Measurements from ENCODE around the gene EML6.

EML6 gene

DNA sequence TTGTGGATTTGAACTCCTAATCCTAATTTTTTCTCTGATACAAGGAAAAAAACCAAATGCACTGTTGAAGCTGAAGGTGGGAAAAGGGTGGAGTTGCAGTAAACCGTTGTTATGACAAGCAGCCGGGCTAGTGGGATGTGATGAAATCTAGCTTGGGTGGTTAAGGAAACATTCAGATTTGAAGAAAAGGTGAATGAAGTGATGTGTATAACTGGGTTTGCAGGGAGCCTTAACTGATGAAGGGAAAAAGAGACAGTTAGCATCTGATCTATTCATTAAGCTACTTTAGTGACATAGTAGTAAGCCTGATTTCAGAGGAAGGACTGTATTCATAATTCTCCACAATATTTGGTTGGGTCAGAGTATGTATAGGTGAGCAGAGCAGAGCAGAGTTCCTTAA lies 3.5 kb downstream of the EML6 start:
- TF ChIP-seq, protein P1, sequence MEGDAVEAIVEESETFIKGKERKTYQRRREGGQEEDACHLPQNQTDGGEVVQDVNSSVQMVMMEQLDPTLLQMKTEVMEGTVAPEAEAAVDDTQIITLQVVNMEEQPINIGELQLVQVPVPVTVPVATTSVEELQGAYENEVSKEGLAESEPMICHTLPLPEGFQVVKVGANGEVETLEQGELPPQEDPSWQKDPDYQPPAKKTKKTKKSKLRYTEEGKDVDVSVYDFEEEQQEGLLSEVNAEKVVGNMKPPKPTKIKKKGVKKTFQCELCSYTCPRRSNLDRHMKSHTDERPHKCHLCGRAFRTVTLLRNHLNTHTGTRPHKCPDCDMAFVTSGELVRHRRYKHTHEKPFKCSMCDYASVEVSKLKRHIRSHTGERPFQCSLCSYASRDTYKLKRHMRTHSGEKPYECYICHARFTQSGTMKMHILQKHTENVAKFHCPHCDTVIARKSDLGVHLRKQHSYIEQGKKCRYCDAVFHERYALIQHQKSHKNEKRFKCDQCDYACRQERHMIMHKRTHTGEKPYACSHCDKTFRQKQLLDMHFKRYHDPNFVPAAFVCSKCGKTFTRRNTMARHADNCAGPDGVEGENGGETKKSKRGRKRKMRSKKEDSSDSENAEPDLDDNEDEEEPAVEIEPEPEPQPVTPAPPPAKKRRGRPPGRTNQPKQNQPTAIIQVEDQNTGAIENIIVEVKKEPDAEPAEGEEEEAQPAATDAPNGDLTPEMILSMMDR (IDR thresholded peaks at IDR 0.05; ENCODE audit: low read depth, low read length): no peak
- TF ChIP-seq MYC (IDR thresholded peaks at IDR 0.05; ENCODE audit: low read depth, low read length) (no peak), POLR2A (IDR thresholded peaks at IDR 0.05; ENCODE audit: extremely low read depth, insufficient read length) (no peak)
- TF ChIP-seq, protein P2, sequence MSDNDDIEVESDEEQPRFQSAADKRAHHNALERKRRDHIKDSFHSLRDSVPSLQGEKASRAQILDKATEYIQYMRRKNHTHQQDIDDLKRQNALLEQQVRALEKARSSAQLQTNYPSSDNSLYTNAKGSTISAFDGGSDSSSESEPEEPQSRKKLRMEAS (IDR thresholded peaks at IDR 0.05; ENCODE audit: low read depth, low read length): no peak
- DNase-seq (ENCODE audit: low read depth): no peak

DNA sequence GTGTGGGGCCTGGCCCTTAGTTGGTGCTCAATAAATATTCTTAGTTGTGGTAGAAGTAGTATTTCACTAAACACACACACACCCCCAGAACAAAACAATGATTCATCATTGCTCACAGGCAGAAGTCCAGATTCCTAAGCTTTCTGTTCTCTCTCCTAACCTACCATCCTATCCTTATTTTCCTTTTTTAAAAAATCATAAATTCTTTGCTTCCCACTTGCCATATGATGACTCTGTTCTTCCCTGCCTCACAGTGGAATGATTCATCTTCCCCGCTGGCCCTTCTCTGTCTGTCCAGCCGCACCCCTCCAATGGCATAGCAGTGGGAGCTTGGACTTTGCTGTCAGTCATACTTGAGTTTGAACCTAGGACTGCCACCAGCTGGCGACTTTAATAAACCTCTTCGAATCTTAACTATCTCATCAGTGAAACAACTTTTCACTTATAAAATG lies 5.2 kb downstream of the EML6 start:
- no peak for DNase-seq (ENCODE audit: low read depth)
- no peak overlapping the region for H3K4me3 ChIP-seq (ENCODE audit: low read depth, low read length)
- no peak for TF ChIP-seq MYC (IDR thresholded peaks at IDR 0.05; ENCODE audit: low read depth, low read length)

More for the DNA sequence above, 3.5 kb downstream of the EML6 start:
- H3K4me3 ChIP-seq (ENCODE audit: low read depth, low read length): no peak overlapping the region

DNA sequence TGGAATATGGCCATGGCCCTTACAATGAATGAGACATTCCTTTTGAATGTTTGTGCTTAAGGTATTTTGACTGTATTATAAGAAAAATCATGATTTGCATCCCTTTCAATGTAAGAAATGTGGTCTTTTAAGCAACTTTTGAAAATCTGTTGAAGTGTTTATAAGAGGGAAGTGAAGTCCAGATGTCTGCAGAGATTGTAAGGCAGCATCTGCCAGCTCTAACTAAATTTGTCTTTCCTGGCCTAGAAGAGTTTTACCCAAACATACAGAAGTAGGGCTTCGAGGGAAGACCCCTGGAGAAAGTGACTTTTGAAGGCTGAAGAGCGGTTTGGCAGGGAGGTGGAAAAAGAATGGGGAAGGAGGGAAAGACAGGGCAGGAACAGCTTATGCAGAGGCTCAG lies 12.2 kb downstream of the EML6 start:
- TF ChIP-seq POLR2A (IDR thresholded peaks at IDR 0.05; ENCODE audit: extremely low read depth, insufficient read length): no peak
- TF ChIP-seq, protein P2 (IDR thresholded peaks at IDR 0.05; ENCODE audit: low read depth, low read length): no peak
- TF ChIP-seq MYC (IDR thresholded peaks at IDR 0.05; ENCODE audit: low read depth, low read length): no peak
- TF ChIP-seq, protein P1 (IDR thresholded peaks at IDR 0.05; ENCODE audit: low read depth, low read length): no peak
- H3K4me3 ChIP-seq (ENCODE audit: low read depth, low read length): no peak overlapping the region
- no peak for DNase-seq (ENCODE audit: low read depth)

DNA sequence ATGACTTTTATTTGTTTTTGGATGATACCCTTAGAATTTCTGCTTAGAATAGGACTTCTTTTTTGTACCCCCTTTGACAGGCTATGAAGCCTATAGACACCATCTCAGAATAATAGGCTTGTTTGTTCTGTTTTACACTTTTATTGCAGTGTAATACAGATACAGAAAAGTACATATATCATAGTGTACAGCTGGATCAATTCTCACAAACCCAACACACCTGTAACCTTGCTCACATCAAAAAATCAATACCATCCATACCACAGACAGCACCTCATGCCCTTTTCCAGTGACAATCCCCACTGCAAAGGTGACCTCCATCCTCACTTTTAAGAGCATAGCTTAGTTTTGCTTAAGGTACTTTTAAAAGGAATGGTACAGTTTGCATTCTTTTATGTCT lies 14.8 kb downstream of the EML6 start:
- no peak overlapping the region for H3K4me3 ChIP-seq (ENCODE audit: low read depth, low read length)
- no peak for TF ChIP-seq MYC (IDR thresholded peaks at IDR 0.05; ENCODE audit: low read depth, low read length)
- TF ChIP-seq, protein P2 (IDR thresholded peaks at IDR 0.05; ENCODE audit: low read depth, low read length): no peak
- TF ChIP-seq, protein P1 (IDR thresholded peaks at IDR 0.05; ENCODE audit: low read depth, low read length): no peak
- TF ChIP-seq POLR2A (IDR thresholded peaks at IDR 0.05; ENCODE audit: extremely low read depth, insufficient read length): no peak
- DNase-seq (ENCODE audit: low read depth): no peak

DNA sequence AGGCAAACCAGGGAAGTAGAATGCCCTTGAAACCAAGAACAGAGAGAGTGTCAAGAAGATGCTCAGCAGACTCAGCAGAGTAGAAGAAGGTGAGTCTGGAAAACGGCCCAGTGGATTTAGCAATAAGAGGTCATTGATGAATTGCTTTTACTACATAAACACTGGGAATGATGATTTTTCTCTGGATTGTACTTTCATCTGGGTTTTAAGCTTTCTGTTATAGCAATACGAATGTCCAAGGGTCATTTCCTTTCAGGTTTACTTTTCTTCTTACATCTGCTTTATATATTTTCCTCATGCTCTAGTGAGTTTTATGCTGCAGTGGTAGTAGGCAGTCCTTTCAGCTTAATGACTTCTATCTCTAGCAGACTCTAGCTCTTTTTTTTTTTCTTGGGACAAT lies 16.9 kb downstream of the EML6 start:
- TF ChIP-seq, protein P1 (IDR thresholded peaks at IDR 0.05; ENCODE audit: low read depth, low read length): no peak
- TF ChIP-seq, protein P2 (IDR thresholded peaks at IDR 0.05; ENCODE audit: low read depth, low read length): no peak
- no peak for TF ChIP-seq MYC (IDR thresholded peaks at IDR 0.05; ENCODE audit: low read depth, low read length)
- no peak for TF ChIP-seq POLR2A (IDR thresholded peaks at IDR 0.05; ENCODE audit: extremely low read depth, insufficient read length)
- no peak for DNase-seq (ENCODE audit: low read depth)
- no peak overlapping the region for H3K4me3 ChIP-seq (ENCODE audit: low read depth, low read length)

DNA sequence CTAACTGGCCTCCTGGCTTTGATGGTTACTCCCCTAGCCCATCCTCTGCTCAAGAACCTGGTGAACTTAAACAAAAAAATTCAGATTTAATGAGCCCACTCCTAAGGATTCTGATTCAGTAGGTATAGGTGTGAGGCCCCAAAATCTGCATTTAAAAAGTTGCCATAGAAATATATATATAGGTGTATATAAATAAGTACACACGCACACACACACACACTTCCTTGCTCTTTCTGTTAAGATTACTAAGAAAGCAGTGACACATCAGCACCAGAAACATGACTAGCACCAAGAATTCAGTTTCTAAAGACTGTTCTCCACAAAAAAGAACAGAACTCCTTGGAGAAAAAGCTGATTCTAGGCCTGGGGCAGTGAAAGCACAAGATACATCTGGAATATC lies 17.8 kb downstream of the EML6 start:
- no peak overlapping the region for H3K4me3 ChIP-seq (ENCODE audit: low read depth, low read length)
- TF ChIP-seq MYC (IDR thresholded peaks at IDR 0.05; ENCODE audit: low read depth, low read length) (no peak), POLR2A (IDR thresholded peaks at IDR 0.05; ENCODE audit: extremely low read depth, insufficient read length) (no peak)
- TF ChIP-seq, protein P1 (IDR thresholded peaks at IDR 0.05; ENCODE audit: low read depth, low read length): no peak
- TF ChIP-seq, protein P2 (IDR thresholded peaks at IDR 0.05; ENCODE audit: low read depth, low read length): no peak
- no peak for DNase-seq (ENCODE audit: low read depth)
